Stimulated activated CD8-positive, alpha-beta memory T cell treated with anti-CD3 and anti-CD28 coated beads, Interleukin-12 subunit alpha, Interleukin-12 subunit beta, amount 100 ng/mL, for 24 hours (primary cell): ENCODE results near the gene C19orf47.
"Not testable (repeated sequence)": the region's sequence is repeated elsewhere in the genome, so short reads cannot be mapped to it uniquely, and the experiment has no call there.

Source experiments
- DNase-seq: peaks from one replicate; pipeline ENCODE4 v3.0.0-alpha.2; 2020; ENCODE audit errors: extremely low read depth

C19orf47 gene

GRCh38 chr19:40348961-40349507 is 837 bp upstream of the C19orf47 start:
- no peak for DNase-seq

DNA sequence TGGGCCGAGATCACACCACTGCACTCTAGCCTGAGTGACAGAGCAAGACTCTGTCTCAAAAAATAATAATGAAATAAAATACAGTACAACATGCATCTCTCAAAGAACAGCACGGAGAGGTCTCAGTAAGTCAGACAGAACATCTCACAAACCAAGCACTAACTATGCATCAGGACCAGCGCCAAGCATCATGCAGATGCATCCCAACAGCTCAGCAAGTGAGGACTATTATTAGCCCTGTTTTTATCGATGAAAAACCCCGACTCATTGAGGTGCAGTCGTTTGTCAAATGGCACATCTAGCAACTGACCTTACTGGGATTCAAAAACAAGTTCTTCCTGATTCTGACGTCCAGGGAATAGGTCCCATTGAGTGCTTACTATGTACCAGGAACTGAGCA is 3.8 kb downstream of the C19orf47 start:
- no peak for DNase-seq

GRCh38 chr19:40342644-40343311 is 5.4 kb downstream of the C19orf47 start:
- no peak for DNase-seq

GRCh38 chr19:40341601-40342482 is 6.4 kb downstream of the C19orf47 start:
- DNase-seq, result no peak

DNA sequence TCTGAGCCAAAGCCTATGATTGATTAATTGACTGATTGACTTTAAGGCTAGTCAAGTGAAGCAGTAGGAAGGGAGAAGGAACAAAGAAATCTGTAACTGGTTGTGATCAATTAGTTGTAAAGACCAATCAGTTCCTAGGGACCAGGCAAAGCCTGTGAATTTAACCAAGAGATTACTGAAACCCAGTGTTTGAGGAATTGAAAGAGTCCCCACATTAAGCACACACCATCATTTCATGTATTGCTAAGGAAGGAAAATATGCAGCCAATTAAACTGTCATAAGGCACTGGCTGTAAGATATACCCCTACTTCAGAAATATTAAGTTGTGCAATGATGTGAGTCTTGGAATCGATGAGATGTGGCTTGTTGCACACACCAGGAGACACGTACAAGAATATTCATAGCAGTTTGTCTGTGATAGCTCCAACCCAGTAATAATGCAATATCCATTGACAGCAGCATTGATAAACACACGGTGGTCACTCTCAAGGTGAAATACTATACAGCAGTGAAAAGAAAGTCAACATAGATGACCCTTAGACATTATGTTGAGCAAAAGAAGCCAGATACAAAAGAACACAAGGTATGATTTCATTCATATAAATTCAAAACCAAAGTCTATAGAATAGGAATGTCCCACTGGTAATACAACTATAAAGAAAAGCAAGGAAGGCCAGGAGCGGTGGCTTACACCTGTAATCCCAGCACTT is 9.0 kb downstream of the C19orf47 start:
- no peak for DNase-seq

- DNase-seq, result no peak
These were observed 10.6 kb downstream of the C19orf47 start for GRCh38 chr19:40337594-40337993.

DNA sequence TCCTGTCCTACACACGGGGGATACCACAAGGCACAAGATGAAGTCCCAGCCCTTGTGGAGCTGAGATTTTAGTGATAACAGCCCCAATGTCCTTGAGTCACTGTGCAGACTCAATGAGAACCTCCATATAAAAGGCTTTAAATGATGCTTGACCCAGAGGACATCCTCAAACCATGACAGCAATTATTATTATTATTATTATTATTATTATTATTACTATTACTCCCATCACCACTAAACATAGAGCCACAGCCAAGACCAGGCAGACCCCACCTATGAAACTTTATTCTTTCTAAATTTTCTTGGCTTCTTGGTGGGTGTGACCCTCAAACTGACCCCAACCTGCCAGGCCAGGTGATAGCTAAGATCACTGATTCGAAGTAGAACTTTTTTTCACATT is 11.1 kb downstream of the C19orf47 start:
- no peak for DNase-seq

GRCh38 chr19:40336601-40336900 is 11.6 kb downstream of the C19orf47 start:
- no peak for DNase-seq

- DNase-seq, result no peak
These were observed 12.2 kb downstream of the C19orf47 start for GRCh38 chr19:40335855-40336600.

DNA sequence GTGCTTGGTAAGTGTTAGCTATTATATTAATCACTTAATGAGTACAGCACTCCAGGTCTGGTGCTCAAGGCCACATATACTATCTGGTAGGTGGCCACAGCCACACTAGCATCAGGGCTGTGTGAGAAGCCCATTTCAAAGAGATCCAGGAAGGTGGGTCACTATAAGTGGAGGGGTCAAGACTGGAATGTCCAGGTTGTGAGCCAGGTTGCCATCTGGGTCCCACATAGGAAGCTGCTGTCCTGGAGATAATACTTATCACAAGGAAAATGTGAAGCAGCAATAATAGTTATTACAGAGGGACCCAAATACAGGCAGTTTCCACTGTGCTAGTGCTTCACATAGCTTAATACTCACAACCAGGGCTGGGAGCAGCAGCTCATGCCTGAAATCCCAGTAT is 13.1 kb downstream of the C19orf47 start:
- no peak for DNase-seq

- not testable (repeated sequence) for DNase-seq
These were observed 15.1 kb downstream of the C19orf47 start for GRCh38 chr19:40333083-40333482.

DNA sequence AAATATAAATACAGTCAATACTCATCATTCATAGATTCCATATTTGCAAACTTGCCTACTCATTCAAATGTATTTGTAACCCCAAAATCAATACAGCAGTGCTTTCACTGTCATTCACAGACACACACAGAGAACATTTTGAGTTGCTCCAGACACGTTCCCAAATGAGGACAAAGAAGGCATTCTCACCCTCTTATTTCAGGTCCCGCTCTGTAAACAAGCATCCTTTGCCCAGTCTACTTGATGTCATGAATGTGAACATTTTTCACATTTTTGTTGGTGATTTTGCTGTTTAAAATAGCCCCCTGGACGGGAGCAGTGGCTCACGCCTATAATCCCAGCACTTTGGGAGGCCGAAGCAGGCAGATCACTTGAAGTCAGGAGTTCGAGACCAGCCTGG is 15.5 kb downstream of the C19orf47 start:
- no peak for DNase-seq

GRCh38 chr19:40331052-40331451 is 17.1 kb downstream of the C19orf47 start:
- no peak for DNase-seq

GRCh38 chr19:40326201-40326600 is 22.0 kb downstream of the C19orf47 start:
- DNase-seq, result no peak

GRCh38 chr19:40323705-40324104 is 24.5 kb downstream of the C19orf47 start:
- no peak for DNase-seq

DNA sequence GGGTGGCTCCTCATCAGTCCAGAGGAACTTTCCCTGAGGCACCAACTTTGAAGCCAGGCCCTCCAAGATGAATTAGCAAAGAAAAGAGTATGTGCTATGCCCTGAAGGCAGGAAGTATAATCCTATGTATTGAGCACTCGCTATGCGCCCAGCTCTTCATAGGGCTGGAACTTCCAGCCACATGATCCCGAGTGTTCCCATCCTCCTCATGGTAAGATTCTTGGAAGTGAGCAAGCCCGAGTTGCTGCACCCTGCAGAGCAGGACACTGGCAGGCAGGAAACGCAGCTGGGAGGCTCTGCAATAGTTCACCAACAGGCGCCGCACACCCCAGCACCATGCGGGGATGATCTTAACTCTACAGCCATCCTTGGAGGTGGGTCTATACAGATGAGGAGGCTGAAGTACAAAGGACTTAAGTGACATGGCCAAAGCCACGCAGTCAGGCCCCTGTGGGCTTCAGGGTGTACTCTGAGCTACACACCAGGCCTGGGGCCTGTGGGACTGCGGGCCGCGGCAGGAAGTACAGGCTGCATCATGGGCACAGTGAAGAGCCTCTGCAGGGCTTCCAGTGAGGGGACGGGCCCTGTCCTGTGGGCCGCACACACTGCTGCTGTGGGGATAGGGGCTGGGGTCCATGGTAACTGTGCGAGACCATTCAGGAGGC is 25.1 kb downstream of the C19orf47 start:
- no peak for DNase-seq

- no peak for DNase-seq
These were observed 26.0 kb downstream of the C19orf47 start for GRCh38 chr19:40322271-40322610.

DNA sequence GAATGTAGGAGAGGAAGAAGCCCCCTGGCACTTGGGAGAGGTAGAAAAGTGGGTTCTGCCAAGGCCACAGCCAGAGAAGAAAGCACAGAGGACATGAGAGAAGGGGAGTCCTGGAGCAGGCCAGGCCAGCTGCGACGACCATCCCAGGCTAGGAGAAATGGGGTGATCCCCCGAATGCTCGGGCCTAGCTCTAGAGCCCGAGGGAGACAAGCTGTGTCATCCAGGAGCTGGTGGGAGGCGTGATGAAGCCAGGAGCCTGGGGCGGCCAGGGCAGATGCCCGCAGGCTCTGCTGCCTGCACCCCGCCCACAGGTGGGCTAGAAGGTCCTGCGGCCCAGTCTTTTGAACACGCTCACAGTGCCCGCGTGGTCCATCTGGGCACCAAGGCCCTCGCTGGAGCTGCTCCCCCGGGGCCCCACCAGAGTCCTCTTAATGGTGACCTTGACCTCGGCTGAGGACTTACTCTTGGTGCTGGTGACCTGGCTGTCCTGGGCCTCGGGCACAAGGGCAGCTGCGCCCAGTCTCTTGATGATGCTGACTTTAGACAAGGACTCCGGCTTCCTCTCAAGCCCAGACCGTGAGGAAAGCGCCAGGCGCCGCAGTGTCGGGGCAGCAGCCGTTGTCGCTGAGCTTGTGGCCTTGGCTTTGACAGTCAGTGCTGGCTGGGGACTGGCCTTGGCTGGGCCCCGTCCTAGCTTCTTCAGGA is 26.5 kb downstream of the C19orf47 start:
- no peak for DNase-seq

GRCh38 chr19:40321076-40321475 is 27.1 kb downstream of the C19orf47 start:
- DNase-seq, result no peak

- DNase-seq, result no peak
These were observed 27.6 kb downstream of the C19orf47 start for GRCh38 chr19:40320558-40320935.

- no peak for DNase-seq
These were observed 30.9 kb downstream of the C19orf47 start for GRCh38 chr19:40317338-40317737.
